Subcutaneous abdominal adipose tissue (tissue), 5 donors: ENCODE data around the gene ZNF512.
"Not testable (repeated sequence)": the region's sequence is repeated elsewhere in the genome, so short reads cannot be mapped to it uniquely, and the experiment has no call there.

Experiments
- H3K27ac ChIP-seq: one replicate; pipeline ENCODE4 v1.7.0; 2013; ENCODE audit warnings: low read depth, mild to moderate bottlenecking, inconsistent platforms, low read length, moderate library complexity
- H3K27me3 ChIP-seq, 5 donors: one replicate each; pipeline ENCODE4 v1.7.0; 2013; ENCODE audit warnings: low read length in 5 of 5, inconsistent platforms in 1 of 5; ENCODE audit not compliant: control insufficient read depth in 5 of 5, insufficient read depth in 4 of 5
- H3K36me3 ChIP-seq, 5 donors: one replicate each; pipeline ENCODE4 v1.7.0; 2013; ENCODE audit warnings: low read length in 5 of 5; ENCODE audit not compliant: control insufficient read depth in 5 of 5, insufficient read depth in 5 of 5
- H3K4me1 ChIP-seq, 5 donors: one replicate each; pipeline ENCODE4 v1.7.0; 2013; ENCODE audit warnings: low read length in 5 of 5, mild to moderate bottlenecking in 3 of 5, moderate library complexity in 1 of 5; ENCODE audit not compliant: control insufficient read depth in 5 of 5, insufficient read depth in 5 of 5
- H3K4me3 ChIP-seq, 5 donors: one replicate each; pipeline ENCODE4 v1.7.0; 2013; ENCODE audit warnings: low read length in 5 of 5, low read depth in 1 of 5
- H3K9ac ChIP-seq, 5 donors: one replicate each; pipeline ENCODE4 v1.7.0; 2013; ENCODE audit warnings: low read length in 5 of 5, mild to moderate bottlenecking in 4 of 5, moderate library complexity in 3 of 5
- H3K9me3 ChIP-seq, 5 donors: one replicate each; pipeline ENCODE4 v1.7.0; 2013; ENCODE audit warnings: low read length in 5 of 5; ENCODE audit not compliant: control insufficient read depth in 5 of 5
- donor health status: healthy.
- donor health status: healthy.
- donor health status: healthy.
- donor health status: healthy.
- donor health status: healthy.

The ZNF512 gene

DNA sequence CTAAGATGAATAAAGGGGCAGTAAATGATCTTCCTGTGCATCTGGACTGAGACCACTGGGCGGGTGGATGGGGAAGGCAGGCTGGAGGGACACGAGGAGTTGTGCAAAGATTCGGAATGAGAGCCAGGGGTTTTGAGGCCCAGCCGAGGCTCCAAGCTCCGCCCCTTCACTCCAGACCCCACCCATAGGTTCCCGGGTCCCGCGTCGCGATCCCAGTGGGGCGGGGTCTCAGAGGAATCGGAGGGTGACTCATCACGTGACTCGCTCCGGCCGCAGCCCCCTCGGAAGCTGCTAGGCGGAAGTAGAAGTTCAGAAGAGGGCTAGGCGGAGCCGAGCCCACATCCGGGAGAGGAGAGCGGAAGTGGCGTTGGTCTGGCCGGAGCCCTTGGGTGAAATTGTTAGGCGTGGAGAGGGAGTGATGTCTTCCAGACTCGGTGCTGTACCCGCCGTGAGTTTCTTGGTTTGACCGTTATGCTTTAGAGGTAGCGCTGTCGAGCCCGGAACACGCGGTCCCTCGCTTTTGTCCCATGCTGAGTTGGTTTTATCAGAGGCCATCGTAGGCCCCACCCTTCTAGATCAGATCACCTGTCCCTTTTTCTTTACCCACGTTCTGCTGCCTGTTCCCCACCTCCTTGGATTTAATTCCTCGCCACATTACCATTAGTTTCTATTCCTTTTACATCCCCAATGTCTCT lies at the start of gene ZNF512:
TSS of gene ZNF512 (plus strand) at position 348 of the 695 bp plus-strand sequence. CDS start at position 419, 71 bp downstream.
- Histone ChIP-seq H3K27ac (peak within 1 kb of the TSS; percentile 63), H3K4me3 (peak within 1 kb of the TSS; percentile 70 to 98 (median 87))

DNA sequence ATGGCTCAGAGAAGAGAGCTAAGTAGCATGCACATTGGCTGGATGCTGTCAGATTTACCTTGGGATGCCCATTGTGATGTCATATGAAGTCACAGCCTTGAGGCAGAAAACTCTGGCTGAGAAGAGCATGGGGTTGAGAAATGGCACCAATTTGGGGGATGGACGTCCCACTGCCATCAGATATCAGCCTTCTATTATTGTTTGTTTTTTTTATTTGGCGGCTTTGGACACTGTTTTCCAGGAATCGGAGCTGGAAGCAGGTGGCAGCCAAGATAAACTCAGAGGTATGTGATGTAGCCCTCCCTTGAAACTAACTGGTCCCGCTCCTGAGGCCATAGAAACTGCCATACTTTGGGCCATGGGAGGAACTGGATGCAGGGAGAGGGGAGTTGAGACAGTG lies 45.6 kb upstream of the ZNF512 start:
- H3K36me3 ChIP-seq, result no peaks in the 10 kb centered on the region
- no peak overlapping the region for H3K4me3 ChIP-seq
- H3K4me1 ChIP-seq, result no peaks in the 10 kb centered on the region
- H3K27ac ChIP-seq, result no peak overlapping the region
- peaks cover 0 to 4% (median 2%) of the 10 kb centered on the region in 5 donors for H3K27me3 ChIP-seq
- H3K9ac ChIP-seq, result no peak overlapping the region
- no peaks in the 10 kb centered on the region for H3K9me3 ChIP-seq

More for the DNA sequence above, at the start of gene ZNF512:
- peak within 1 kb of the TSS; percentile 75 to 96 (median 81) for H3K9ac ChIP-seq
- H3K4me1 ChIP-seq, result peaks cover 6 to 28% (median 24%) of the 10 kb centered on the region in 5 donors
- no peaks in the 10 kb centered on the region for H3K27me3 ChIP-seq
- H3K9me3 ChIP-seq, result peaks cover 13 to 34% (median 26%) of the 10 kb centered on the region in 5 donors
- H3K36me3 ChIP-seq, result no peaks in the 10 kb centered on the region

GRCh38 chr2:27538839-27539450 lies 43.9 kb upstream of the ZNF512 start:
- H3K9me3 ChIP-seq, H3K4me3 ChIP-seq, H3K27ac ChIP-seq, H3K4me1 ChIP-seq, H3K36me3 ChIP-seq, H3K27me3 ChIP-seq, H3K9ac ChIP-seq: not testable (repeated sequence)

DNA sequence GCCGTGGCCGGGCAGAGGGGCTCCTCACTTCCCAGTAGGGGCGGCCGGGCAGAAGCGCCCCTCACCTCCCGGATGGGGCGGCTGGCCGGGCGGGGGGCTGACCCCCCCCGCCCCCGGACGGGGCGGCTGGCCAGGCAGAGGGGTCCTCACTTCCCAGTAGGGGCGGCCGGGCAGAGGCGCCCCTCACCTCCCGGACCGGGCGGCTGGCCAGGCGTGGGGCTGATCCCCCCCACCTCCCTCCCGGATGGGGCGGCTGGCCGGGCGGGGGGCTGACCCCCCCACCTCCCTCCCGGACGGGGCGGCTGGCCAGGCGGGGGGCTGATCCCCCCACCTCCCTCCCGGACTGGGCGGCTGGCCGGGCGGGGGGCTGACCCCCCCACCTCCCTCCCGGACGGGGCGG lies 43.2 kb upstream of the ZNF512 start:
- not testable (repeated sequence) for H3K27me3 ChIP-seq, H3K4me1 ChIP-seq, H3K9me3 ChIP-seq, H3K36me3 ChIP-seq, H3K4me3 ChIP-seq, H3K9ac ChIP-seq, H3K27ac ChIP-seq

DNA sequence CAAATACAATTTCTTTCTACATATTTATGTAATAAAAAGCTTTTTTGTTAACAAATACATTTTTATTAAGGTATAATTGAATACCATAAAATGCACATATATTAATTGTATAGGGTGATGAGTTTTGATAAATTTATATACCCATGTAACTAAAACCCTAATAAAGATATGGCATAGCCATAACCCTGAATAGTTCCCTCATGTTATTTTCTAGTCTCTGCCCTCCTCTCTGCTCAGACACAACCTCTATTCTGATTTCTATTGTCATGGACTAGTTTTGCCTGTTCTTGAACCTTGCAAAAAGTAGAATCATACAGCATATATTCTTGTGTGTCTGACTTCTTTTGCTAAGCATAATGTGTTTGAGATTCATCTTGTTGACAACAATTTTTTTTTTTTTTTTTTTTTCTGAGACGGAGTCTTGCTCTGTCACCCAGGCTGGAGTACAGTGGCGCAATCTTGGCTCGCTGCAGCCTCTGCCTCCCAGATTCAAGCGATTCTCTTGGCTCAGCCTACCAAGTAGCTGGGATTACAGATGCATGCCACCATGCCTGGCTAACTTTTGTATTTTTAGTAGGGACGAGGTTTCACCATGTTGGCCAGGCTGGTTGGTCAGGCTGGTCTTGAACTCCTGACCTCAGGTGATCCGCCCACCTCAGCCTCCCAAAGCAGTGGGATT lies 38.6 kb upstream of the ZNF512 start:
- H3K36me3 ChIP-seq, result no peaks in the 10 kb centered on the region
- H3K9ac ChIP-seq, result no peak overlapping the region
- H3K4me1 ChIP-seq, result no peaks in the 10 kb centered on the region
- no peak overlapping the region for H3K27ac ChIP-seq
- no peak overlapping the region for H3K4me3 ChIP-seq
- no peaks in the 10 kb centered on the region for H3K27me3 ChIP-seq
- H3K9me3 ChIP-seq, result peaks cover 0 to 6% (median 0%) of the 10 kb centered on the region in 5 donors

DNA sequence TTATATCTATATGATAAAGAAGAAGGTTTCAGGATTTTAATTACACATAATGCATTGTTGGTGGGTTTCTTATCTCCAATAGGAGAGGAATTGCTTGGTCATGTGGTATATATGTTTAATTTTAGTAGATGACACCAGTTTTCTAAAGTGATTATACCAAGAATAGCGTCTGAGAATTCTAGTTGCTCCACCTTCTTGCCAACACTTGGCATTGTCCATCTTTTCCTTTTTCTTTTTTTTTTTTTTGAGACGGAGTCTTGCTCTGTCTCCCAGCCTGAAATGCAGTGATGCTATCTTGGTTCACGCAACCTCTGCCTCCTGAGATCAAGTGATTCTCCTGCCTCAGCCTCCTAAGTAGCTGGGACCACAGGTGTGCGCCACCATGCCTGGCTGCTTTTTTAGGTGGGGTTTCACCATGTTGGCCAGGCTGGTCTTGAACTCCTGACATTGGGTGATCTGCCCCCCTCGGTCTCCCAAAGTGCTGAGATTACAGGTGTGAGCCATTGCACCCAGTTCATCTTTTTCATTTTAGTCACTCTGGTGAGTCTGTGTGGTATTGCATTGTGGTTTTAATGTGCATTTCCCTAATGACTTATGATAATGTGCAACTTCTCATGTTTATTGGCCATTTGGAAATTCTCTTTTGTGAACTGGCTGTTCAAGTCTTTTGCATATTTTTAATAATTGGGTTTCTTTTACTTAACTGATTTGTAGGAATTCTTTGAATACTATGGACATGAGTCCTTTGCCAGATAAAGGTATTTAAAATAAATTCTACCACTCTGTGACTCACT lies 37.3 kb upstream of the ZNF512 start:
- no peaks in the 10 kb centered on the region for H3K4me1 ChIP-seq

DNA sequence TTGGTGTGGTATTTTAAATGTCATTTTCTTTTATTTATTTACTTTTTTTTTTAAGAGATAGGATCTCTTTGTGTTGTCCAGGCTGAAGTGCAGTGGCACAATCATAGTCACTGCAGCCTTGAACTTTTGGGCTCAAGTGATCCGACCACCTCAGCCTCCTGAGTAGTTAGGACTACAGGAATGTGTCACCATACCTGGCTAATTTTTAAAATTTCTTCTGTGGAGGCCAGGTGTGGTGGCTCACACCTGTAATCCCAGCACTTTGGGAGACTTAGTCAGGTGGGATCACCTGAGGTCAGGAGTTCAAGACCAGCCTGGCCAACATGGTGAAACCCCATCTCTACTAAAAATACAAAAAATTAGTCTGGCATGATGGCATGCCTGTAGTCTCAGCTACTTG lies 33.5 kb upstream of the ZNF512 start:
- H3K27ac ChIP-seq, result no peak overlapping the region
- no peaks in the 10 kb centered on the region for H3K4me1 ChIP-seq
- H3K9ac ChIP-seq, result no peak overlapping the region
- H3K9me3 ChIP-seq, result peaks cover 0 to 6% (median 0%) of the 10 kb centered on the region in 5 donors
- no peak overlapping the region for H3K4me3 ChIP-seq
- no peaks in the 10 kb centered on the region for H3K36me3 ChIP-seq
- peaks cover 0 to 5% (median 0%) of the 10 kb centered on the region in 5 donors for H3K27me3 ChIP-seq

More for the DNA sequence above, 37.3 kb upstream of the ZNF512 start:
- Histone ChIP-seq H3K9me3 (peaks cover 0 to 6% (median 0%) of the 10 kb centered on the region in 5 donors), H3K27ac (no peak overlapping the region), H3K27me3 (no peaks in the 10 kb centered on the region), H3K36me3 (no peaks in the 10 kb centered on the region), H3K9ac (no peak overlapping the region), H3K4me3 (no peak overlapping the region)

GRCh38 chr2:27551514-27551913 lies 31.3 kb upstream of the ZNF512 start:
- Histone ChIP-seq H3K4me3 (no peak overlapping the region), H3K9me3 (no peaks in the 10 kb centered on the region), H3K9ac (no peak overlapping the region), H3K27me3 (peaks cover 0 to 5% (median 0%) of the 10 kb centered on the region in 5 donors), H3K27ac (no peak overlapping the region), H3K4me1 (no peaks in the 10 kb centered on the region), H3K36me3 (no peaks in the 10 kb centered on the region)

GRCh38 chr2:27552941-27553340 lies 29.9 kb upstream of the ZNF512 start:
- peaks cover 0 to 5% (median 0%) of the 10 kb centered on the region in 5 donors for H3K27me3 ChIP-seq
- H3K9me3 ChIP-seq, result no peaks in the 10 kb centered on the region
- H3K4me3 ChIP-seq, result no peak overlapping the region
- H3K4me1 ChIP-seq, result no peaks in the 10 kb centered on the region
- no peak overlapping the region for H3K9ac ChIP-seq
- H3K27ac ChIP-seq, result no peak overlapping the region
- no peaks in the 10 kb centered on the region for H3K36me3 ChIP-seq
